H1 (cell line): ENCODE results near the gene GCM1. TPM values are rescaled to one million over a fixed set of nuclear protein-coding genes. Genes with fewer than 3 reads are reported as not detected.

ENCODE experiments used
- SRF ChIP-seq: IDR thresholded peaks from 2 replicates; pipeline ENCODE4 v1.6.1; 2011; ENCODE audit warnings: mild to moderate bottlenecking, low read depth, low read length, moderate library complexity
- polyA plus RNA-seq, 7 experiments: library from polyadenylated mRNA; depleted of rRNA in 3 of 7; stranded (reverse) in 5 of 7; unstranded in 2 of 7; fragments of >200 nt in 5 of 7; fragments of 200-250 nt in 2 of 7; gene quantifications; 1 replicate in 5 of 7; 2 replicates in 1 of 7; 4 replicates in 1 of 7; pipeline versions ENCODE4 v1.2.1 to v1.2.3, GENCODE V29; 2011 to 2013; ENCODE audit warnings: missing spikeins in 2 of 7, mixed read lengths in 2 of 7
- total RNA-seq: library from RNA; stranded (reverse); fragmentation: NEBNext Ultra II Directional; extraction: Animal tissue kit (Norgen Biotek cat#: 25700); gene quantifications from 2 replicates; pipeline ENCODE4 v1.2.1, GENCODE V29; 2021

Gene GCM1
- total and polyA plus RNA-seq, 2 of the 8 experiments (the other 6 are each of a cell fraction or from before 2014, with no cell fraction given): not detected

DNA sequence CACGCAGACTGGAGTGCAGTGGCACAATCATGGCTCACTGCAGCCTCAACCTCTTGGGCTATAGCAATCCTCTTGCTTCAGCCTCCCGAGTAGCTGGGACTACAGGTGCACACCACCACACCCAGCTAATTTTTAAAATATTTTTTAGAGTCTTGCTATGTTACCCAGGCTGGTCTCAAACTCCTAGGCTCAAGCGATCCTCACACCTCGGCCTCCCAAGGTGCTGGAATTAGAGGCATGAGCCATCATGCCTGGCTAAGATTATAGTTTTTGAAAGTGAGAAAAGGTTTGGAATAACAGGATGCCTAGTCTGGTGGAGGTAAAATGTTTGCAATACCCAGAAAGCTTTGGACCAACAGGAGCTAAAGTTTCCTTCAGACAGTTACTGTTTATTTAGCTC lies 23.4 kb downstream of the GCM1 start (continued):
- no peak for TF ChIP-seq SRF
